HG03342 (cell line): ENCODE data around the gene RPTOR.
A peak's percentile ranks its signal among the peaks of the same experiment; 100 is the strongest.

Experiments
- ATAC-seq: cut with Tn5 transposase; IDR thresholded peaks from one replicate; pipeline ENCODE4 v1.9.1; 2021; ENCODE audit warnings: mild to moderate bottlenecking, moderate library complexity; ENCODE audit not compliant: unreplicated experiment

The RPTOR gene

DNA sequence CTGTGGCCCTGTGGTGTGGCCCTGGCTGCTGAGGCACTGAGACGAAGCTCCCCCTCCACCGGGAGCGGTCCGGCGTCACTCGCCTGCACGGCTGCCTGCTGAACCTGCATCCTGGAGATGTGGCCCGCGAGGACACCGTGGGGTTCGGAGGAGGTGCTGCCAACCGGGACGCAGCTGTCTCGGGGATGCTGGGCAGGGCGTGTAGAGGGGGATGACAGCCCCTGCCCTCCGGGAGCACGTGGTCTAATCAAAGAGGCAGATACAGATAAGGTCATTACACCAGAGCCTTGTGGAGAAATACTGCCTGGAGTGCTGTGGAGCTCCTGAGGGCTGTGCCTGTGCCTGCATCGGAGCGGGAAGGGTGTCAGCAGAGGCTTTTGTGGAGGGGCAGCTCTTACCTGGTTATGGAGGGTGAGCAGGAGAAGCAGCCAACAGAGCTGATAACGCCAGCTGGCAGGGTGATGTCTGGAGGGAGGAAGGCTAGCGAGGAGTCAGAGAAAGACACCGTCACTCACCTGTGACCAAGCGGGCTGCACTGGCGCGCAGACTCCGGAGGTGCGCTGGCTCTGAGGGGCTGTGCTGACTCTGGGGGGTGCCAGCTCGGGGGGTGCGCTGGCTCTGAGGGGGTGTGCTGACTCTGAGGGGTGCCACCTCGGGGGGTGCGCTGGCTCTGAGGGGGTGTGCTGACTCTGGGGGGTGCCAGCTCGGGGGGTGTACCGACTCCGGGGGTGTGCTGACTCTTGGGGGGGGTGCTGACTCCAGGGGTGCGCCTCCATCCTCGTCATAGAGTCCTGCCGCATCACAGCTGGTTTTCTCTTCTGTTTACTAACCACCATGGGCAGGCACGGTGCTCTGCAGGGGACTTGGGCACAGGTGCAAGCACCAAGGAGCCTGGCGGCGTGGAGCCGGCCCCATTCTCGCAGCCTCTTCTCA lies 342.3 kb downstream of the RPTOR start:
- ATAC-seq, result no peak

DNA sequence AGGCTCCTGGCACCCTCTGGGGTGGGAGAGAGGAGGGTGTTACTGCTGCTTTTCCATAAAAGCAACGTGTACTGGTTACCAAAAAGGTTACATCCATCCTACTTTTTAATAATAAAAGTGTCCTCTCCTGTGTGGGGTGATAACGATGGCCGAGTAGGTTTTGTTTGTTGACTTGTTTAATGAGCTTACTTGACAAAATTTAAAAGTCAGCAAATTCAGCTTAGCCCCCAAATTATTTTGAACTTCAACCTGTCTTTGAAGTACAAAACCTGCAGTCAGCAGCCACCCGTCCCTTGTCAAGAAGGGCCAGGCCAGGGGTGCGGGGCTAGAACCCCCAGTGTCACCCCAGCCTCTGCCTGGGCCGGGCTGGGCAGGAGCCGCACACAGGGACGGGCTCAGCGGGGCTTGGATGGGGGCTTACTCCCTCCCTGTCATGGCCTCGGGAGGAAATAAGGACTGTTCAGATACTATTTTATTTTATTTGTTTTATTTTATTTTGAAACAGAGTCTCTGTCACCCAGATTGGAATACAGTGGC lies 343.1 kb downstream of the RPTOR start:
- no peak for ATAC-seq

GRCh38 chr17:80888276-80889160 lies 343.9 kb downstream of the RPTOR start:
- ATAC-seq, result no peak

DNA sequence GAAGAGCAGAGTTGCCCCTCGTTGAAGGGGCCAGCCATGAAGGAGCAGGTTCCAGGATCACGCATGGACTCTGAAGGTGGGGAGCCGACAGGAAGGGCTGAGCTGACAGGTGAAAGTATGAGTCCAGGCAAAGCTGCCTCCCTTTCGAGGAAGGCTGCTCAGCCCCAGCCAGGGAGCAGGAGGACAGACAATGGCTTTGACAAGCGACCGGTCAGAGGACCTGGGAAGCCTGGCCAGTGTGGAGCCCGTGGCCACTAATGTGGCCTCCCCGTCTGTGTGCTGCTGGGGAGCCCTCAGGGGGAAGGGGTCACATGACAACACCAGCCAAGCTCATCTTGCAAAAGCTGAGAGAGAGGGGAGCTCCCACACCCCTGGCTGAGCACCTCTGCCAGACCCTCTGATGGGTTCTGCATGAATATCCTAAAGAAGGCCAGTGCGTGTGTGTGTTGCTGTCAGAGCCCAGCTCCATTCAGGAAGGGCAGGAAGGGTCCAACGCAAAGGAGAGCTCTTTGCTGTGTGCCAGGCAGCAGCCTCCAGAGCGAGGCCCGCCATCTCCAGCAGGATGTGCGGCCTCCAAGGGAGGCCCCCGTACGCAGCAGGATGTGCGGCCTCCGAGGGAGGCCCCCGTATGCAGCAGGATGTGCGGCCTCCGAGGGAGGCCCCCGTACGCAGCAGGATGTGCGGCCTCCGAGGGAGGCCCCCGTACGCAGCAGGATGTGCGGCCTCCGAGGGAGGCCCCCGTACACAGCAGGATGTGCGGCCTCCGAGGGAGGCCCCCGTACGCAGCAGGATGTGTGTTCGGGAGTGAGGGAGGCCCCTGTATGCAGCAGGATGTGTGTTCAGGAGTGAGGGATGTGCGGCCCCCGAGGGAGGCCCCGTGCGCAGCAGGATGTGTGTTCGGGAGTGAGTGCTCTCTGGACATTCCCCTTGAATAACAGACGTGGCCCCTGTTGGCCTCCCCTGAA lies 344.9 kb downstream of the RPTOR start:
- ATAC-seq, result no peak

DNA sequence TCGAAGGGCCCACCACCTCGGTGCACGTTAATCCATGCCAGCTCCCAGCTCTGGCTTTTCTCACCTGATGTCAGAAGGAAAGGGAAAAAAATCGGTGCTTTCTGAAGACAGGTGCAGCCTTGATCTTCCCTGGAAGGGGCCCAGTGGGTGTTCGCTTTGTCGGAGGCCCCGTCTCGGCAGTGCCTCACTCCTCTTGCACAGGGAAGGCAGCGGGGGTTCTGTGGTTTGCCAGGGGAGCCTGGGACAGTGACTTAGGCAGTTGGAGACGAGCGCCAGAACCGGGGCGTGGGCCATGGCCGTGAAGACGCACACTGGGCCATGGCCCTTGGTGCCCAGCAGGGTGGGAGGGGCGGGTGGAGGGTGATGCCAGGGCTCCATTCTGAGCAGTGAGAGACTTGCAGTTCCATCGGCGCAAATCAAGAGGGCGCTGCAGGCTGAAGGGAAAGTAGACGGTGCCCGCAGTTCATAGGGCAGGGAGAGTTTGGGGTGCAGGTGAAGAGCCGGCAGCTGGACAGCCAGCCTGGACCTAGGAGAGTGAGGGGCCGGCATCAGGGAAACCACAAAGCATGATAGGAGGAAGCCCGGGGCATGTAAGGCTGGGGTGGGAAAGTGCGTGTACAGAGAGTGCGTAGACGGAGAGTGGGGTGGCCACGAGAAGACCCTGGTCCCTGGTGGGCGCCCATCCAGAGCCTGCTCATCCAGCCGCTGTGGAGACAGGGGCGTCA lies 345.7 kb downstream of the RPTOR start:
- no peak for ATAC-seq

GRCh38 chr17:80890921-80891396 lies 346.3 kb downstream of the RPTOR start:
- no peak for ATAC-seq

DNA sequence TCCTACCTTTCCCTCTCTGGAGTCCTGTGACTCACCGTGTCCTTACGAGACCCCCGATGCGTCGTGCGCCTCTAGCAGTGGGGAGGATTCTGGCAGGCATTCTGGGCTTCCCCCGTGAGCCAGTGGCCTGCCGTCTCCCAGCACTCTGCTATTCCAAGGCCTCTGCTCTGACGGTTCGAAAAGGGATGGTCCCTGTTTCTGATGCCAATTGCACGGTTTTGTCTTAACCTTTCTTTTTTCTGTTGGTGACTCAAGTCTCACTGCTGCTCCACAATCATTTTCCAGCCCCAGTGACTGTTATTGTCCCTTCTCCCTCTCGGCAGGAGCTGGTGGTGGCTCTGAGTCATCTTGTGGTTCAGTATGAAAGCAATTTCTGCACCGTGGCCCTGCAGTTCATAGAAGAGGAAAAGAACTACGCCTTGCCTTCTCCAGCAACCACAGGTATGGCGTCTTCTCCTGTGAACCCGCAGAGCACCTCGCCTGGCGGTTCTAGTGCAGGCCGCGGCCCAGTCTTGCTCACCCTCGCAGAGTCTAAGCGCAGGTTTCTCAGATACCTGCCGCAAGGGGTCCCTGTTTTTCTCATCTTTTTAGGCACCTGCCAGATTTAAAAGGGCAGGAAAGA lies 346.9 kb downstream of the RPTOR start:
- ATAC-seq, result peak; percentile 38

DNA sequence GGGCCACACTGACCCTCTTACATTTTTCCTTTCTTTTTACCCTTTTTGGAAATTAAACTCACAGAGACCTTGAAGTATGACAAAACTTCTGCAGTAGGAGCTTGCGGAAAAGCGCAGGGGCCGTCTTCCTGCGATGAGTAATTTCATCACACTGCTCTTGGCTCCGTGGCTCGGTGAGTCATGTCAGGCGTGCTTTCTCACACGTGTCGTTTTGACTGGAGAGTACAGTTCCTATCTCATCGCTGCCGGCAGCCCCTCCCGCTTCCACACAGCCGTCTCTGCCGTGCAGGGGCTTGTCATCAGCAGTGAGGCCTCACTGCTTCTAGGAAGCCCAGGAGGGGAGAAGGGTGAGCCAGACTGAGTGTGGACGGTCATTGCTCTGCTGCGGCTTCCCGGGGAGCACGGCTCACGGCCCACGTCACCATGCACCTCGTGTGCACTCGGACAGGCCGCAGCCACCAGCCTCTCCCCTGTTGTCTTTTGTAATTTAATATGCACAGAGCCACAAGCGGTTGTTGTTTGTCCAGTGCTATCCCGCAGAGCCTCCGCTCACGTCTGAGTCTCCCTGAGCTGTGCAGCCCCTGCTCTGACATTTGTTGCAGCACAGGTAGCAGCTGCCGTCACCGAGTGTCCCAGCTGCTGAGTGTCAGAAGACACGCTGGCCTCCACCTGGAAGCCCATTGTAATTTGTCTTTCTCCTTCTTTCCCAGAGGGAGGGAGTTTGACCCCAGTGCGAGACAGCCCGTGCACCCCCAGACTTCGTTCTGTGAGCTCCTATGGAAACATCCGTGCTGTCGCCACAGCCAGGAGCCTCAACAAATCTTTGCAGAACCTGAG lies 347.6 kb downstream of the RPTOR start:
- ATAC-seq, result peak; percentile 63

DNA sequence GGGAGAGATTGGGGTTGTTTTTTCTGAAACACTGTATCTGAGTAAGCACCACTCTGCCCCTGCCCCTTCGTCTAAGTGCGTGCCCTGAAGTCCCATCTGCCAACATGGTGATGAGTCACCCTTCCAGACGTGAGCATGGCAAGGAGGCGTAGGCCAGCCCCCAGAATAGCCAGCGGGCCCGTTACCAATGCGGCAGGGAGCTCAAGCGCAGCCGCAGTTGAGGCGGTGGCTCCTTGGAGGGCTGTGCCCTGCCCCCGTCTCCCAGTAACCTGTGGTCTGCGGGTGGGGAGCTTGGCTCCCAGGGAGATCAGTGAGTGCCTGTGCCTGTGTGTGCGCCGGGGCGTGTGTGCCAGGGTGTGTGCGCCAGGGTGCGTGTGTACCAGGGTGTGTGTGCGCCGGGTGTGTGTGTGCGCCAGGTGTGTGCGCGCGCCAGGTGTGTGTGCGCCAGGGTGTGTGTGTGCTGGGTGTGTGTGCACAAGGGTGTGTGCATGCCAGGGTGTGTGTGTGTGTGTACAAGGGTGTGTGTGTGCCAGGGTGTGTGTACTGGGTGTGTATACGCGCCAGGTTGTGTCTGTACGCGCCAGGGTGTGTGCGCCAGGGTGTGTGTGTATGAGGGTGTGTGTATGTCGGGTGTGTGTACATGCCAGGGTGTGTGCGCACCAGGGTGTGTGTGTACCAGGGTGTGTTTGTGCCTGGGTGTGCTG lies 348.4 kb downstream of the RPTOR start:
- no peak for ATAC-seq

GRCh38 chr17:80893604-80894438 lies 349.2 kb downstream of the RPTOR start:
- ATAC-seq, result no peak

GRCh38 chr17:80894439-80894721 lies 349.7 kb downstream of the RPTOR start:
- no peak for ATAC-seq

- no peak for ATAC-seq
These were observed 350.1 kb downstream of the RPTOR start for GRCh38 chr17:80894726-80895125.

GRCh38 chr17:80895366-80895765 lies 350.7 kb downstream of the RPTOR start:
- ATAC-seq, result no peak

DNA sequence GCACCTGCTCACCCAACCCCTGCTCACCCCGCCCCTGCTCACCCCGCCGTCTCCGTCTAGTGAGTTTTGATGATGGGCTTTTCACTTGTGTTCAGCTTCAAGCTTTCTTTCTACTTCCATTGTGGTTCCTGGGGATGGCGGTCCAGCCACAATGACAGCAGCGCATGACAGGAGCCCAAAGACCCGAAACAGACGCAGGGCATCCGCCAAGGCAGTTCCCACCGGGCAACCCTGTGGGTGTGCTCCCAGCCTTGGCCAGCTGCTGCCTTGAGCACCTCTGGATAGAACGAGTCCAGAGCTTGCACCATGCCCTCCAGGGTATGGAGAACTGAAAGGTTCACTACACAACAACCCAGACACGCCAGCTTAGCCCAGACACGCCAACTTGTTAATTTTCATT lies 354.1 kb downstream of the RPTOR start:
- ATAC-seq, result no peak

GRCh38 chr17:80899402-80900268 lies 355.0 kb downstream of the RPTOR start:
- ATAC-seq, result no peak

DNA sequence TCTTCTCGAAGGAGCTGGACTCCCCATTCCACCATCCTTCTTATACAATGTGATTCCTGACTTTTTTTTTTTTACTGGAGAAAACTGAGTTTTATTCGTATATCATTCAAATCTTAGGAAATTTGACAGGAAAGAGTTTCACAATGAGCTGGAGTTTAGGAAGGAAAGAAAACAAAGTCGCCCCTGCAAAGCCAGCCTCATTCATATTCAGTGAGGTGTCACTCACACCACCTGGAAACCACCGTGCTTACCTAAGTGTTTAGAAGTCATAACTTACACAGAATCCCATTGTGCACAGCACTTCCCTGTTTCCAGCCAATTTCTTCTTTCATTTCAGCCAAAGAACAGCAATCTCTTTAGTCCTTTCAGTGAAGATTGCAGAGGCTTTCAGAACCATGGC lies 356.7 kb downstream of the RPTOR start:
- peak; percentile 33 for ATAC-seq
